Muscle layer of duodenum (tissue), 2 donors: Measurements from ENCODE around the gene MAP1LC3C.

Experiments
- H3K27ac ChIP-seq: one replicate; pipeline ENCODE4 v1.7.0; 2013; ENCODE audit warnings: mild to moderate bottlenecking, low read length
- H3K27me3 ChIP-seq: one replicate; pipeline ENCODE4 v1.7.0; 2013; ENCODE audit warnings: low read depth, mild to moderate bottlenecking, control low read depth, low read length
- H3K36me3 ChIP-seq, 2 donors: one replicate each; pipeline ENCODE4 v1.7.0; 2013; ENCODE audit warnings: low read length in 2 of 2, control low read depth in 1 of 2, mild to moderate bottlenecking in 1 of 2; ENCODE audit not compliant: insufficient read depth in 2 of 2, control insufficient read depth in 1 of 2
- H3K4me1 ChIP-seq, 2 donors: one replicate each; pipeline ENCODE4 v1.7.0; 2013; ENCODE audit warnings: low read length in 2 of 2, mild to moderate bottlenecking in 2 of 2, control low read depth in 1 of 2, moderate library complexity in 1 of 2; ENCODE audit not compliant: insufficient read depth in 2 of 2, control insufficient read depth in 1 of 2
- H3K4me3 ChIP-seq, 2 donors: one replicate each; pipeline ENCODE4 v1.7.0; 2013; ENCODE audit warnings: low read length in 2 of 2, low read depth in 1 of 2, mild to moderate bottlenecking in 1 of 2
- H3K9me3 ChIP-seq, 2 donors: one replicate each; pipeline ENCODE4 v1.7.0; 2013; ENCODE audit warnings: low read length in 2 of 2, control low read depth in 1 of 2, mild to moderate bottlenecking in 1 of 2; ENCODE audit not compliant: control insufficient read depth in 1 of 2
- donor health status: healthy.

Gene MAP1LC3C

DNA sequence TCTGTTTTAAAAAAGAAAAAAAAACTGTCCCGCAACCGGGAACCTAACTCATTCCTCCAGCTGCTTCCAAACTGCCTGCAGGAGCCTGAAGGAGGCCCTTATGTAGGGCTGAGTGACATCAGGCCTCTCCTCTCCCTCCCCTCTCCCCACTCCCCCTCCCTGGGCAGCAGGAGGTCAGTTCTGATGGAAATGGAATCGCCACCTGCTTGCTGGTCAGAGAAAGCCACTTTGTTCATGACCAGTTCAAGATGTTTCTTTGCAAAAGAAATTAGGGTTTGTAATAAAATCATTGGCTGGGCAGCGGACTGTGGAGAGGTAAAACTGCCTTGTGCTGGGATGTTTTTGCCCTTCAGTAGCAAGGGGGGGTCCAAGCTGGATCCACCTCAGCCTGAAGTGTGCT, at the start of gene MAP1LC3C:
MAP1LC3C (minus strand) TSS at position 73 of the 400 bp plus-strand sequence. CDS start 90 bp downstream, outside the sequence.
- H3K27ac ChIP-seq, result no peak within 1 kb of the TSS
- no peaks in the 10 kb centered on the region for H3K36me3 ChIP-seq
- no peaks in the 10 kb centered on the region for H3K27me3 ChIP-seq
- H3K9me3 ChIP-seq, result no peaks in the 10 kb centered on the region
- peak within 1 kb of the TSS; percentile 54 to 56 for H3K4me3 ChIP-seq
- peaks cover 5 to 6% of the 10 kb centered on the region in 2 donors for H3K4me1 ChIP-seq

DNA sequence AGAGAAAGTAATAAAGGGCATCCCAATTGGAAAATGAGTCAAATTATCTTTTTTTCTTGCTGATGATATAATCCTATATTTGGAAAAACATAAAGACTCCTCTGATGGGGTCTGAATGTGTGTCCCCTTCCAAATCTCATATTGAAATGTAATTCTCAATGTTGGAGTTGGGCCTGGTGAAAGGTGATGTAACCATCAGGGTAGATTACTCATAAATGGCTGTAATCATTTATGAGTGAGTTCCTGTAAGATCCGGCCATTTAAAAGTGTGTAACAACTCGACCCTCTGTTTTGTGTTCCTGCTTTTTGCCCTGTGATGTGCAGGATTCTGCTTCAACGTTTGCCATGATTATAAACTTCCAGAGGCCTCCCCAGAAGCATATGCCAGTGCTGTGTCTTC, 44.3 kb upstream of the MAP1LC3C start:
- H3K36me3 ChIP-seq, result no peaks in the 10 kb centered on the region
- H3K9me3 ChIP-seq, result peaks cover 0 to 9% of the 10 kb centered on the region in 2 donors
- no peaks in the 10 kb centered on the region for H3K27me3 ChIP-seq

DNA sequence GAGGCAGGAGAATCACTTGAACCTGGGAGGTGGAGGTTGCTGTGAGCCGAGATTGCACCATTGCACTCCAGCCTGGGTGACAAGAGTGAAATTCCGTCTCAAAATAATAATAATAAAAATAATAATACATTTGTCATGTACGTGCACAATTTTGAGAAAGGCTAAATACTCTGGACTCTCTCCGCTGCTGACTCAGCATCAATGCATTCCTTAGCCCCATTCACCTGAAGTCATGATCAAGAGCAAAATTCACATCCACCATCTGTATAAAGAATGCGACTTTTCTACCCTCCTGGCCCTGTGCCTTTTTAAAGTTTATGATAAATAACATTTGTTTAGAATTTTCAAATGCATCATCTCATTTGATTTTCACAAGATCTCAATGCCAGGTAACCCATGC, 35.5 kb upstream of the MAP1LC3C start:
- H3K9me3 ChIP-seq, result no peaks in the 10 kb centered on the region
- H3K4me1 ChIP-seq, result no peaks in the 10 kb centered on the region
- H3K4me3 ChIP-seq, result no peak overlapping the region
- H3K36me3 ChIP-seq, result no peaks in the 10 kb centered on the region
- H3K27me3 ChIP-seq, result no peaks in the 10 kb centered on the region
- H3K27ac ChIP-seq, result no peak overlapping the region

More for the DNA sequence above, 44.3 kb upstream of the MAP1LC3C start:
- H3K4me1 ChIP-seq, result no peaks in the 10 kb centered on the region
- H3K27ac ChIP-seq, result no peak overlapping the region
- H3K4me3 ChIP-seq, result no peak overlapping the region

DNA sequence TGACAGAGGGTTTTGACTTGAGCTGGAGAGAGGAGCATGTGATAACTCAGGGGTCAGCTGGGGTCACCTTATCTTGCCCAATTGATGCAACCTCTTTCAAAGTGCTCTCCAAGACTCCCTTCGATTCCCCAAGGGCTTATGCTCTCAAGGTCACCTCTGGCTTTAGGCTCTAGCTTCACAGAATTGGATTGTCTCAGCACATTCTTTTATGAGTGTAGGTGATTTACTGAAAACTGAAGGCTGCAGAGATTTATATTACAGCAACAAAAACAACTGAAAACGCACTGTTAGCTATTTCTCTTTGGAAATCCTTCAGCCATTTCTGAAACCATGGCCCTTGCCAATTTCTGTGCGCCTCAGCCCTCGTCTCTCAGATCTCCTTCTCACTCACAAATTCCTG, 34.5 kb upstream of the MAP1LC3C start:
- Histone ChIP-seq H3K4me1 (no peaks in the 10 kb centered on the region), H3K9me3 (no peaks in the 10 kb centered on the region), H3K27ac (no peak overlapping the region), H3K4me3 (no peak overlapping the region), H3K36me3 (no peaks in the 10 kb centered on the region), H3K27me3 (no peaks in the 10 kb centered on the region)

DNA sequence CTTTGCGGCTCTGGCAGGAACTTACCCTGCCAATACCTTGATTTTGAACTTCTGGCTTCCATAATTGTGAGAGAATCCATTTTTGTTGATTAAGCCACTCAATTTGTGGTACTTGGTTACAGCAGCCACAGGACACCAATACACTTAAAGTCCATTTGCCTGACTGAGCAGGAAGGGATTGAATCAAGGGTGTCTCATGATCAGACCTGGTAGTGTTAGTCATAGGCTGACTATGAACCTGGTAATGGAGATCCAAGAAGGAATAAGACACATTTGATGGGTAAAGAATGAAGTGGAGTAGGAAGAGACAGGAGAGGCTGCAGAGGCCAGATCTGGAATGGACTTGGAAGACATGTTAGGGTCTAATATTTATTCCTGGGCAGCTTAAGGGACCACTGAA, 31.2 kb upstream of the MAP1LC3C start:
- H3K27me3 ChIP-seq, result no peaks in the 10 kb centered on the region
- no peak overlapping the region for H3K27ac ChIP-seq
- no peaks in the 10 kb centered on the region for H3K36me3 ChIP-seq
- no peaks in the 10 kb centered on the region for H3K4me1 ChIP-seq
- no peaks in the 10 kb centered on the region for H3K9me3 ChIP-seq
- H3K4me3 ChIP-seq, result no peak overlapping the region

DNA sequence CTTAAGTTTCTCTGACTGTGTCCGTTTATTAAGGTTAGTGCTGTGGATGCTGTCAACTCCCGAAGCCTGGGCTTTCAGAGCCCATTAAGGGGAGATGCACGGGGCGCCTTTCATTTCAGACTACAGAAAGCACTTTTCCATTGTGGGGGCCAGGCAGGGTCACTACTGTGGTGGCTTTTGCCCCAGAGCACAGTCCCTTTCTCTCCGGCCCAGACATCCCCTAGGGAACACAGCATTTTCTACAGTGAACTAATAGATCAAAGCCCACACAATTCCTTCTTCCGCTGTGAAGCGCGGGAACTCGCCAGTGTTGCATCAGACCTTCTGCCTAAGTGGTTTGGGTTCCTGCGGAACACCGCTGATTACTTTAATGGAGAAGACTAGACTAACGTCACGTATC, 26.8 kb upstream of the MAP1LC3C start:
- Histone ChIP-seq H3K4me3 (no peak overlapping the region), H3K9me3 (no peaks in the 10 kb centered on the region), H3K4me1 (no peaks in the 10 kb centered on the region), H3K36me3 (no peaks in the 10 kb centered on the region), H3K27me3 (no peaks in the 10 kb centered on the region), H3K27ac (no peak overlapping the region)

DNA sequence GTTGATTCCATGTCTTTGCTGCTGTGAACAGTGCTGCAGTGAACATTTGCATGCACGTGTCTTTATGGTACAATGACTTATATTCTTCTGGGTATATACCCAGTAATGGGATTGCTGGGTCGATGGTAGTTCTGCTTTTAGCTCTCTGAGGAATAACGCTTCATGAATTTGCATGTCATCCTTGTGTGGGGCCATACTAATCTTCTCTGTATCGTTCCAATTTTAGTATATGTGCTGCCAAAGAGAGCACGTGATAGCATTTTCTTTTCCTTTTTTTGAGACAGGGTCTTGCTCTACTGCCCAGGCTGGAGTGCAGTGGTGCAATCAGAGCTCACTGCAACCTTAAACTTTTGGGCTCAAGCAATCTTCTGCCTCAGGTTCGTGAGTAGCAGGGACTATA, 24.9 kb upstream of the MAP1LC3C start:
- Histone ChIP-seq H3K27ac (no peak overlapping the region), H3K36me3 (no peaks in the 10 kb centered on the region), H3K9me3 (no peaks in the 10 kb centered on the region), H3K4me3 (no peak overlapping the region), H3K4me1 (no peaks in the 10 kb centered on the region), H3K27me3 (no peaks in the 10 kb centered on the region)

DNA sequence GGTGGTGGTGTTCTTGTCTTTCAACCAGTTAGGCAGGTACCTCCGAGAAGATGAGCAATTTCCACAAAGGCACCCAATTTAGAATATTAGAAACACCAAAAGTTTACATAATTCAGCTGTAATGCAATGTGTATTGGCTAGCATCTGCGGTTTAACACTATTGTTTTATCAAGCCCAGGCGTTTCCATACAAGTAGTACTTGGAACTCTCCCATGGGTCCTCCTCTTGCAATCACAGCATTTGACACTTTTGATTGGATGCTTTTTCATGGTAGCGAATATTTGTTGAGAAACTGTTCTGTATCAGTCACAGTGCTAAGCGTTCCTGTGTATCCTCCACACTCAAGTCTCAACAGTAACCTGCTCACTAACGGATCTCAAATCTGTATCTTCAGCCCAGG, 20.1 kb upstream of the MAP1LC3C start:
- H3K4me3 ChIP-seq, result no peak overlapping the region
- no peaks in the 10 kb centered on the region for H3K36me3 ChIP-seq
- H3K27me3 ChIP-seq, result no peaks in the 10 kb centered on the region
- no peak overlapping the region for H3K27ac ChIP-seq
- H3K9me3 ChIP-seq, result no peaks in the 10 kb centered on the region
- H3K4me1 ChIP-seq, result no peaks in the 10 kb centered on the region

DNA sequence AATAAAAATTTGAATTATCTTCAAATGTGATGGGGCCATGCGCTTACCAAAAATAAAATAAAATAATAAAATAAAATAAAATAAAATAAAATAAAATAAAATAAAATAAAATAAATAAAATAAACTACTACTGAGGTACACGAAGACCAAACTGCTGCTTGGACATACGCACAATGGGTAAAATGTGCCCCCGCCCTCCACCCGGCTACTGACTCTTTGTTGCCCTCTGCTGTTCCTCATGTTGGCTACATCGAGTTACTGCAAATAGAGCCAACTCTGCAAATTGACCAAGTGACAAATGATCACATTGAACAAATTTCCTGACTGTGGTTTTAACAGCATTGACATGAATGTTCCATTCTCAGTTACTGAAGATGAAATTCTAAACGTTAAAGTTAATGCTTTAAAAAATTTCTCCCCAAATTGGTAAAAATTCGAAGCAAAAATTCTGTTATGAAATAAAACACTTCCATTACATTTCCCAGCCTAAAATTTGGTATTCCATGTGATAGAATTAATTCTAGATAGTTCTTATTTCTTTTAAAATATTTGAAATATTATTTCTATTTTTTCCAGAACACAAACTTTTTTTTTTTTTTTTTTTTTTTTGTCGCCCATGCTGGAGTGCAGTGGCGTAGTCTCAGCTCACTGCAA, 18.8 kb upstream of the MAP1LC3C start:
- Histone ChIP-seq H3K4me3 (no peak overlapping the region), H3K4me1 (no peaks in the 10 kb centered on the region), H3K27me3 (no peaks in the 10 kb centered on the region), H3K27ac (no peak overlapping the region), H3K9me3 (no peaks in the 10 kb centered on the region), H3K36me3 (no peaks in the 10 kb centered on the region)

DNA sequence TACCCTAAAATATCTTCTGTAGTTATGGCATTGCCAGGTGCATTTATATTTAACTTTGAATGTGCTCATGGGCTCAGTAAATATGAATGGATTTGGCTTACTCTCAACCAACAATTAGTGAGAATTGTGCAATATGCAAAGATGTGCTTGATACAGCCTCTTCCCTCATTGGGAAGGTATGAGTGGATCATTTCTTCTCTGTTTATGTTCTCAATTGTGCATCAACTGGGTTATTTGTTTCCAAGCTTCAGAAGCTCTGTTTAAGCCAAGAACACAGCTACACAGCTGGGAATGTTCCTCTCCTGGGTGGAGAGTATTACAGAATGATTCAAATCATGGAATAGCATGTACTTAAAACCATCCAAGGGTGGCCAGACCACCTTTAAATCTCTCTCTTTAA, 17.6 kb upstream of the MAP1LC3C start:
- no peaks in the 10 kb centered on the region for H3K9me3 ChIP-seq
- H3K4me3 ChIP-seq, result no peak overlapping the region
- H3K27me3 ChIP-seq, result no peaks in the 10 kb centered on the region
- H3K36me3 ChIP-seq, result no peaks in the 10 kb centered on the region
- no peak overlapping the region for H3K27ac ChIP-seq
- H3K4me1 ChIP-seq, result no peaks in the 10 kb centered on the region

DNA sequence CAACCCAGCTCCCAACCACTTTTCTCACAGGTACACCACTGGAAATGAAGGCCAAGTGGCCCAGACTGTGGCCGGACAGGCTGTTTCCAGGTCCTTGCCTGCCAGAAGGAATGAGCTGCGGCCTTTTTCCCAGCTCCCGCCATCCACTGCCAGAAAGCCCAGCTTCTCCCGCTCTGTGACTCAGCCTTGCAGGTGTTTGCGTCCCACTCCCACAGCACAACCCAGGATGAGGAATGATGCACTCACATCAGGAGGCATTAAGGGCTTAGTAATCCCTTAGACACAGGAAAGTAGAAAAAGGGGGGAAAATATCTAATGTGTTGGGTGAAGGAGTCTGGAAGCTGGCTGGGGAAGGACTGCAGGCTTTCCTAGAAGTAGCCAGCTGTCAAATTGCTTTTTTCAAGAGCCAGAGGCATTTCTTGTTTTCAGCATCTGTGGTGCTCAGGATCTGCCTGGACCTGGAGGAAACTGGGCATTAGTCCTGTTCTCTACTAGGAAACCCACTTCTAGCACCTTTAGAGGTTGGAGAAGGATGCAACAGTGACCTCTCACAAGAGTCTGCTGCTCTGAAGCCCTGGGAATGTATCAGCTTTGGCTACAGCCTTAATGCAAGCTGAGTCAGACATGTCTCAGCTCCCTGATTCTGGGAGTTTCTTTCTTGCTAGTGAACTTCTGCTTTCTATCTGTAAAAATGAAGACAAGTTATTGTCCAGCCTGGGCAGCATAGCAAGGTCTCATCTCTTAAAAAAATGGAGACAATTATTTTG, 13.2 kb upstream of the MAP1LC3C start:
- Histone ChIP-seq H3K4me3 (no peak overlapping the region), H3K9me3 (no peaks in the 10 kb centered on the region), H3K27me3 (no peaks in the 10 kb centered on the region), H3K4me1 (peaks cover 0 to 4% of the 10 kb centered on the region in 2 donors), H3K36me3 (no peaks in the 10 kb centered on the region), H3K27ac (no peak overlapping the region)
